HCT116 (cell line): ENCODE results near the gene FAM83F. TPM values are rescaled to one million over a fixed set of nuclear protein-coding genes. Genes with fewer than 3 reads are reported as not detected.

Experiments used
- ATAC-seq: fragments of 200-7000 bp; cut with Tn5 transposase; 2 replicates; pipeline ENCODE4 v1.9.1; 2020; ENCODE audit warnings: mild to moderate bottlenecking, moderate library complexity
- BruUV-seq: library from RNA; stranded (reverse); fragments of 400-500 nt; replicated peaks from 2 replicates; lab custom pipeline; 2021; lab: Mats Ljungman, UMichigan
- CTCF ChIA-PET: fragments of 300-600 bp; sonication (Branson Sonifier 250); formaldehyde crosslinking; loops from one replicate; lab custom pipeline; 2021; ENCODE audit warnings: antibody characterized with exemption; lab: Charles Lee
- POLR2A ChIA-PET: fragments of 300-600, 350-600 bp; sonication (Branson Sonifier 250); formaldehyde crosslinking; loops from one replicate; lab custom pipeline; 2021; ENCODE audit warnings: antibody characterized with exemption; lab: Charles Lee
- RAD21 ChIA-PET, 2 experiments: fragments of 300-600 bp; sonication (Branson Sonifier 250); formaldehyde crosslinking; loops; one replicate each; lab custom pipeline; 2023; ENCODE audit warnings: low total read pairs in 2 of 2; ENCODE audit not compliant: uncharacterized antibody in 2 of 2, unreplicated experiment in 2 of 2, low non-redundant PET in 1 of 2; lab: Charles Lee
- DNase-seq: peaks from one replicate; pipeline ENCODE4 v3.0.0-alpha.2; 2010; ENCODE audit warnings: low read depth, low spot score
- H2AFZ ChIP-seq: fragments of 200-600 bp; shearing (Covaris generic), sonication (generic); 2 replicates; pipeline ENCODE4 v1.6.1; 2017; ENCODE audit warnings: low read depth, mixed run types, mixed read lengths, antibody characterized with exemption, low read length; ENCODE audit not compliant: poor library complexity, severe bottlenecking
- H3K27ac ChIP-seq: 2 replicates; pipeline ENCODE4 v1.5.1; 2012; ENCODE audit warnings: low read depth, low read length
- H3K27me3 ChIP-seq: fragments of 200-600 bp; sonication (generic); 2 replicates; pipeline ENCODE4 v1.6.1; 2016; ENCODE audit warnings: mixed run types, low read length, mixed read lengths; ENCODE audit not compliant: insufficient read depth
- H3K36me3 ChIP-seq, 2 experiments: fragments of 200-500 bp in 1 of 2; fragments of 200-600 bp in 1 of 2; sonication (Bioruptor generic) in 1 of 2; sonication (generic) in 1 of 2; 2 replicates each; pipeline versions ENCODE4 v1.5.1 to v1.6.1; 2014 to 2016; ENCODE audit warnings: low read length in 2 of 2, inconsistent platforms in 1 of 2, mixed read lengths in 1 of 2, mixed run types in 1 of 2; ENCODE audit not compliant: insufficient read depth in 2 of 2, control insufficient read depth in 1 of 2
- H3K4me1 ChIP-seq, 2 experiments: fragments of 200-600 bp in 1 of 2; sonication (generic) in 1 of 2; 2 replicates each; pipeline versions ENCODE4 v1.5.1 to v1.6.1; 2012 to 2017; ENCODE audit warnings: low read length in 2 of 2, inconsistent platforms in 1 of 2, mild to moderate bottlenecking in 1 of 2, mixed read lengths in 1 of 2, mixed run types in 1 of 2, moderate library complexity in 1 of 2; ENCODE audit not compliant: insufficient read depth in 2 of 2, control insufficient read depth in 1 of 2
- H3K4me2 ChIP-seq: fragments of 200-600 bp; sonication (generic); 2 replicates; pipeline ENCODE4 v1.6.1; 2017; ENCODE audit warnings: mixed run types, low read length, mixed read lengths
- H3K4me3 ChIP-seq, 2 experiments: fragments of 200-600 bp in 1 of 2; sonication (generic) in 1 of 2; replicated peaks in 1 of 2; 2 replicates each; pipeline ENCODE4 v1.5.1; 2011 to 2016; ENCODE audit warnings: low read length in 2 of 2, control low read depth in 1 of 2, low read depth in 1 of 2, mild to moderate bottlenecking in 1 of 2, mixed read lengths in 1 of 2, mixed run types in 1 of 2
- H3K79me2 ChIP-seq: fragments of 200-600 bp; sonication (generic); 2 replicates; pipeline ENCODE4 v1.6.1; 2017; ENCODE audit warnings: mild to moderate bottlenecking, mixed run types, low read length, moderate library complexity, mixed read lengths; ENCODE audit not compliant: insufficient read depth
- H3K9ac ChIP-seq: fragments of 200-600 bp; sonication (generic); 2 replicates; pipeline ENCODE4 v1.6.1; 2016; ENCODE audit warnings: low read length, mixed read lengths
- H3K9me2 ChIP-seq: fragments of 200-600 bp; sonication (generic), shearing (Covaris generic); 2 replicates; pipeline ENCODE4 v1.6.1; 2017; ENCODE audit warnings: mixed run types, mild to moderate bottlenecking, moderate library complexity; ENCODE audit not compliant: insufficient read depth
- H3K9me3 ChIP-seq, 2 experiments: fragments of 200-500 bp in 1 of 2; fragments of 200-600 bp in 1 of 2; sonication (Bioruptor generic) in 1 of 2; sonication (generic) in 1 of 2; 2 replicates each; pipeline ENCODE4 v1.6.1; 2014 to 2017; ENCODE audit warnings: low read length in 2 of 2, mixed read lengths in 2 of 2, inconsistent platforms in 1 of 2, low read depth in 1 of 2, mild to moderate bottlenecking in 1 of 2, mixed run types in 1 of 2, moderate library complexity in 1 of 2; ENCODE audit not compliant: control insufficient read depth in 1 of 2, insufficient read depth in 1 of 2
- H4K20me1 ChIP-seq: fragments of 200-600 bp; sonication (generic), shearing (Covaris generic); 2 replicates; pipeline ENCODE4 v1.6.1; 2017; ENCODE audit warnings: mixed run types, mild to moderate bottlenecking, moderate library complexity; ENCODE audit not compliant: insufficient read depth
- CEBPB ChIP-seq: IDR thresholded peaks from 2 replicates; pipeline ENCODE4 v1.6.1; 2012; ENCODE audit warnings: low read depth
- CTCF ChIP-seq, 3 experiments: fragments of 200-600 bp in 1 of 3; sonication (generic) in 1 of 3; IDR thresholded peaks in 2 of 3; conservative IDR thresholded peaks in 1 of 3; 2 replicates each; pipeline ENCODE4 v1.5.1; 2012 to 2017; ENCODE audit warnings: low read depth in 2 of 3, low read length in 2 of 3, antibody characterized with exemption in 1 of 3, borderline replicate concordance in 1 of 3, control low read depth in 1 of 3, mild to moderate bottlenecking in 1 of 3, mixed read lengths in 1 of 3, mixed run types in 1 of 3, moderate library complexity in 1 of 3; ENCODE audit not compliant: insufficient read depth in 1 of 3
- ELF1 ChIP-seq: IDR thresholded peaks from 2 replicates; pipeline ENCODE4 v1.6.1; 2012; ENCODE audit warnings: low read depth, borderline replicate concordance
- FOSL1 ChIP-seq: IDR thresholded peaks from 2 replicates; pipeline ENCODE4 v1.6.1; 2012; ENCODE audit warnings: low read depth
- JUND ChIP-seq: IDR thresholded peaks from 2 replicates; pipeline ENCODE4 v1.6.1; 2012
- RAD21 ChIP-seq: IDR thresholded peaks from 2 replicates; pipeline ENCODE4 v1.6.1; 2012; ENCODE audit warnings: low read depth, mild to moderate bottlenecking
- REST ChIP-seq: IDR thresholded peaks from 2 replicates; pipeline ENCODE4 v1.6.1; 2012; ENCODE audit warnings: low read depth
- SIN3A ChIP-seq: IDR thresholded peaks from 2 replicates; pipeline ENCODE4 v1.6.1; 2012; ENCODE audit warnings: low read depth
- SRF ChIP-seq: IDR thresholded peaks from 2 replicates; pipeline ENCODE4 v1.6.1; 2012; ENCODE audit warnings: low read depth
- YY1 ChIP-seq: IDR thresholded peaks from 2 replicates; pipeline ENCODE4 v1.6.1; 2011; ENCODE audit warnings: low read length, low read depth, moderate library complexity, mild to moderate bottlenecking; ENCODE audit not compliant: insufficient replicate concordance; ENCODE audit errors: extremely low read depth
- ZBTB33 ChIP-seq: IDR thresholded peaks from 2 replicates; pipeline ENCODE4 v1.6.1; 2011; ENCODE audit warnings: mild to moderate bottlenecking, low read length, moderate library complexity; ENCODE audit not compliant: insufficient replicate concordance; ENCODE audit errors: extremely low read depth
- ZNF274 ChIP-seq: fragments of 200-500 bp; sonication (Bioruptor generic); IDR thresholded peaks from 2 replicates; pipeline ENCODE4 v1.6.1; 2014; ENCODE audit warnings: mild to moderate bottlenecking, low read depth, low read length, inconsistent platforms
- intact Hi-C: fragments of 100-400 bp; cut with micrococcal nuclease; formaldehyde crosslinking; loops from 2 replicates; pipeline ENCODE4 v1.10.0; 2022
- total RNA-seq: library from RNA; stranded (reverse); gene quantifications from one replicate; pipeline ENCODE4 v1.2.1, GENCODE V29; 2021; ENCODE audit not compliant: unreplicated experiment

FAM83F gene
- total RNA-seq, 1 experiment from 2014 or later: 24.5 TPM

GRCh38 chr22:39962071-39962470, 32.7 kb upstream of the FAM83F start:
- RAD21 ChIA-PET: no interaction called here
- no peaks in the 10 kb centered on the region for H3K79me2 ChIP-seq
- POLR2A ChIA-PET: no interaction called here

DNA sequence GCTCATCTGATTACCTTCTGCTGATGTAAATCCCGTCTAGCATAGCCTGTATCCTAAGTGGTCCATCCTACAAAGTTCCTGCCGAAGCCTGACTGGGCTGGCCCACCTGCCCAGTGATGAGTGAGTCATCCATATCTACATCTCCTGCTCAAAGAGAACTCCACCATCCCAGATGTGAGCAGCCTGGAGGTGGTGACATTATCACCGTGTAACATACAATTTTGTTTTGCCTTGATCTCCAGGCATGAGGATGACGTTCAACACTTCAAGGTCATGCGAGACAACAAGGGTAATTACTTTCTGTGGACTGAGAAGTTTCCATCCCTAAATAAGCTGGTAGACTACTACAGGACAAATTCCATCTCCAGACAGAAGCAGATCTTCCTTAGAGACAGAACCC, 29.0 kb upstream of the FAM83F start:
- BruUV-seq: no TSS peak
- Histone ChIP-seq H4K20me1 (no peaks in the 10 kb centered on the region), H3K9ac (no peak overlapping the region), H3K9me3 (no peaks in the 10 kb centered on the region), H3K27me3 (peaks cover 10% of the 10 kb centered on the region; the same call in 1 of the 2 replicates), H3K4me3 (no peak overlapping the region), H2AFZ (no peak overlapping the region), H3K4me2 (no peak overlapping the region), H3K36me3 (no peaks in the 10 kb centered on the region), H3K79me2 (no peaks in the 10 kb centered on the region), H3K9me2 (no peaks in the 10 kb centered on the region), H3K27ac (no peak overlapping the region), H3K4me1 (peaks cover 0 to 11% of the 10 kb centered on the region in 2 experiments; a peak in 2 of 4 replicates)
- intact Hi-C loops: no loop called here
- RAD21 ChIA-PET: no interaction called here
- no peak for TF ChIP-seq JUND
- no peak for TF ChIP-seq CTCF (IDR thresholded peaks at IDR 0.05 in 2 of 3, conservative IDR thresholded peaks at IDR 0.05 in 1 of 3; ENCODE audit: borderline replicate concordance in 1 of 3, insufficient read depth in 1 of 3, low read depth in 2 of 3, low read length in 2 of 3)
- TF ChIP-seq SIN3A: no peak
- no peak for TF ChIP-seq ZNF274
- no peak for TF ChIP-seq RAD21
- no peak for TF ChIP-seq REST
- TF ChIP-seq ZBTB33: no peak
- no peak for TF ChIP-seq FOSL1
- ATAC-seq: no peak
- CTCF ChIA-PET: interaction anchor here (1.1 kb wide), 1 partner anchor 12 kb away, joined by 4 read pairs; no protein-coding TSS in a partner anchor
- POLR2A ChIA-PET: interaction anchor here (0.9 kb wide), 1 partner anchor 446 kb away, joined by 3 read pairs; the partner anchor contains the start of gene ATF4
- DNase-seq: no peak

More at GRCh38 chr22:39962071-39962470, 32.7 kb upstream of the FAM83F start:
- Histone ChIP-seq H3K4me3 (no peak overlapping the region), H4K20me1 (no peaks in the 10 kb centered on the region), H3K27ac (no peak overlapping the region), H3K4me1 (peaks cover 4 to 26% of the 10 kb centered on the region in 2 experiments; a peak in 3 of 4 replicates), H3K36me3 (no peaks in the 10 kb centered on the region), H3K27me3 (peaks cover 7% of the 10 kb centered on the region; the same call in 1 of the 2 replicates), H3K9me3 (no peaks in the 10 kb centered on the region), H2AFZ (no peak overlapping the region), H3K4me2 (no peak overlapping the region), H3K9me2 (no peaks in the 10 kb centered on the region), H3K9ac (no peak overlapping the region)
- no peak for DNase-seq
- intact Hi-C loops: no loop called here
- ATAC-seq: no peak
- CTCF ChIA-PET: interaction anchor here (1.4 kb wide), 1 partner anchor 9 kb away, joined by 3 read pairs; no protein-coding TSS in a partner anchor
- no TSS peak for BruUV-seq
- TF ChIP-seq ELF1 (no peak), YY1 (no peak), SRF (no peak), CEBPB (no peak), ZNF274 (no peak)
